AG09309 (cell line): ENCODE measurements around the gene DYNLT3.

Source experiments
- DNase-seq: peaks from one replicate; pipeline ENCODE4 v3.0.0-alpha.2; 2010; ENCODE audit warnings: low read depth
- H3K4me3 ChIP-seq: 2 replicates; pipeline ENCODE4 v1.5.1; 2011; ENCODE audit warnings: mild to moderate bottlenecking, low read depth, low read length, moderate library complexity; ENCODE audit not compliant: control insufficient read depth
- TF ChIP-seq, protein P1 (sequence below): IDR thresholded peaks from 2 replicates; pipeline ENCODE4 v1.5.1; 2011; ENCODE audit warnings: mild to moderate bottlenecking, low read depth, low read length, inconsistent platforms; ENCODE audit not compliant: insufficient read depth, control insufficient read depth; ENCODE audit errors: missing control alignments

DYNLT3 gene

DNA sequence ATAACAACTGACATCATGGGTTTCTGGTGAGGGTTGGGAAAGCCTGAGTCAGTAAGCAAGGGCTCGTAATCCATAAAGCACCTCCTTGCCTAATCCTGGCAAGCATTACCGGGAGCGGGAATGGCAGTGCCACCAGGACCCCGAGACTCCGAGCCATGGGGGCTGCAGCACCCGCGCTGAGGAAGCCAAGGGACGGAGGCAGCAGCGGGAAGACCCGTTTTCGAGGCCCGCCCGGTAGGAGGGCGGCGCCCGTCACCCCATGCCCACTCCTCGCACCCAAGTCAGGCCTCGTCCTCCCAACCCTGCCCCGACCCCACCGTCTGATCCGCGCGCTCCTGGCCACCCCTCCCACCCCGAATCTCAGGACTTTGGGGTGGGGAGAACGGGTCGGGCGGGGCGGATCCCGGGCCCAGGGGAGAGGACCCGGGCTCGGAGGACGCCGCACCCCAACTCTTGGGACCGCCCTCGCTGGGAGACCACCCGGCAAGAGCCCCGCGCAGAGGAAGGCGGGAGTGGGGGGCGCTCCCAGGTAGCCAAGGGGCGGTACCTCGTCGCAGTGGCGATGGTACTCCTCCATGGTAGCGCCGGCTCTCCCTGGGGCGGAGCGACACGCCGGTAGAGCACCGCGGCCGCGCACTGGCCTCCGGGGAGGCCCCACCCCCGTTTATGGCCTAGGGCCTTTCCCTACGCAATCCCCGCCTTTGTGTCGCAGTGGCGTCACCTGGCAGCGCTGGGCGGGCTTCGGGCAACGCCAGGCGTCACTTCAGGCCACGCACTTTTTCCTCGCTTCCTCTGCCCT is at the start of gene DYNLT3:
TSS of gene DYNLT3 (minus strand) at position 638 of the 799 bp plus-strand sequence. CDS start at position 577, 61 bp downstream.
- H3K4me3 ChIP-seq = peak within 1 kb of the TSS; percentile 74
- no peak for DNase-seq
- TF ChIP-seq, protein P1, sequence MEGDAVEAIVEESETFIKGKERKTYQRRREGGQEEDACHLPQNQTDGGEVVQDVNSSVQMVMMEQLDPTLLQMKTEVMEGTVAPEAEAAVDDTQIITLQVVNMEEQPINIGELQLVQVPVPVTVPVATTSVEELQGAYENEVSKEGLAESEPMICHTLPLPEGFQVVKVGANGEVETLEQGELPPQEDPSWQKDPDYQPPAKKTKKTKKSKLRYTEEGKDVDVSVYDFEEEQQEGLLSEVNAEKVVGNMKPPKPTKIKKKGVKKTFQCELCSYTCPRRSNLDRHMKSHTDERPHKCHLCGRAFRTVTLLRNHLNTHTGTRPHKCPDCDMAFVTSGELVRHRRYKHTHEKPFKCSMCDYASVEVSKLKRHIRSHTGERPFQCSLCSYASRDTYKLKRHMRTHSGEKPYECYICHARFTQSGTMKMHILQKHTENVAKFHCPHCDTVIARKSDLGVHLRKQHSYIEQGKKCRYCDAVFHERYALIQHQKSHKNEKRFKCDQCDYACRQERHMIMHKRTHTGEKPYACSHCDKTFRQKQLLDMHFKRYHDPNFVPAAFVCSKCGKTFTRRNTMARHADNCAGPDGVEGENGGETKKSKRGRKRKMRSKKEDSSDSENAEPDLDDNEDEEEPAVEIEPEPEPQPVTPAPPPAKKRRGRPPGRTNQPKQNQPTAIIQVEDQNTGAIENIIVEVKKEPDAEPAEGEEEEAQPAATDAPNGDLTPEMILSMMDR = no peak

DNA sequence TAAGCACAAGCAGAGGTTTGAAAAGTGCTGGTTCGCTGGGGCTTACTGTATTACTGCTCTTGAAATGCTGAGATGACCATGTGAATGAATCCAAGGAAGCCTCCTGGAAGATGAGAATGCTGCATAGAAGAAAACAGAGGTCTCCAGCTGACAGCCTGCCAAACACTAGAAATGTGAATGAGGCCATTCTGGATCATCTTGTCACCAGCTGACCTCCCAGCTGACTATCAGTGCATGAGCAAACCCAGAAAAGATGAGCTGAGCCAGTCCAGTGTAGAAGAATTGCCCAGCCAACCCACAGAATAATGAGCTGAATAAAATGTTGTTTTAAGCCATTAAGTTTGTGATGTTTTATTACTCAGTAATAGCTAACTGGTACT is 49.1 kb upstream of the DYNLT3 start:
- DNase-seq = no peak
- TF ChIP-seq, protein P1 = no peak
- no peak overlapping the region for H3K4me3 ChIP-seq

GRCh38 chrX:37895795-37896510 is 48.6 kb upstream of the DYNLT3 start:
- no peak overlapping the region for H3K4me3 ChIP-seq
- no peak for DNase-seq
- TF ChIP-seq, protein P1 = no peak

DNA sequence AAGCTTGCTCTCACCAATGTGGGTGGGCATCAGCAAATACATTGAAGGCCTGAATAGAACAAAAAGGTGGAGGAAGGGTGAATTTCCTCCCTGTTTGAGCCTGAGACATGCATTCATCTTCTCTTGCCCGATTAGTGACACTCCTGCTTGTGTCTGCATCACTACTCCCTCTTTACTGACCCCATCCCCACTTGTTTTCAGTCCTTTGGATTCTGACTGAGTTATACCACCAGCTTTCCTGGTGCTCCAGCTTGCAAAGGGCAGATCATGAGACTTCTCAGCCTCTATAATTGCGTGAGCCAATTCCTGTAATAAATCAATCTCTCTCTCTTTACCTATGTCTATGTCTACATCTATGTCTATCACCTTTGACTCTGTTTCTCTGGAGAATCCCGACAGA is 47.4 kb upstream of the DYNLT3 start:
- DNase-seq = no peak
- TF ChIP-seq, protein P1 = no peak
- H3K4me3 ChIP-seq = no peak overlapping the region

- TF ChIP-seq, protein P1 = no peak
- no peak overlapping the region for H3K4me3 ChIP-seq
- DNase-seq = no peak
These were observed 40.6 kb upstream of the DYNLT3 start for GRCh38 chrX:37888010-37888409.

DNA sequence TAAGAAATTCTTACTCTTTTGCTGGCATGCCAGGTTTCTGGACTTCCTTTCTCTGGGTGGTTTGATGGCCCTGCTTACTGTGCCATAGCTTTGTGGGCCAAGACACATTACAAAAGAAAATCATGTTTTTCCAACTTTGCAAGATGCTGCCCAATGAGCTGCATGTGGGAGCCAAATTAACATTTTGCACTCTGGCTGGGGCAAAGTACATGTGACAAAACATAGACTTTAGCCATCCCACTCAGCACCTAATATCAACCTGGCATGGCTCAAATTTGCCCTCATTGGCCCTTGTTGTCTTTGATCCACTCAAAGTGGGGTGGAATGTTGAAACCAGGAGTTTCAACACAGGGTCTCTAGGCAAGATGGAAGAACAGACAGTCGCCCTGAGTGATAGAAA is 40.0 kb upstream of the DYNLT3 start:
- TF ChIP-seq, protein P1 = no peak
- no peak for DNase-seq
- H3K4me3 ChIP-seq = no peak overlapping the region
